ENCODE data around the gene CDH13.

DNA sequence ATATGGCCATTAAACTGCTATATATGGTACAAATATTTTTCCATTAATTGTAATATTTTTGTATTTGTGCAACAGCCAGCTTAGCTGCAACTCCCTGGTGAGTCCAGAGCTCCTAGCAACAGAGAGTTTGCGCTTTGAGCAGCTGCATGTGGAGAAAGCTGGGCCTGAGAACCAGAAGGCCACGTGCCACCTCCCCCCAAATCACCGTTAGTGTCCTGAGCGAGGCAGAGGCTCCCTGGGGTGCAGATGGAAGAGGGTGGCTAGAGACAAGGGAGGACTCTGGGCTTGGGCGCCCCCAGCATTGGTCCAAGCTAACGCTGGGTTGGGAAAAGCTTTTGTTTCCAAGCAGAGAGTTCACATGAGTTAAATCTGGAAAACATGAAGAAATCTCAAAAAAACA, 1222.7 kb downstream of the CDH13 start:
- TF ChIP-seq, protein P1, sequence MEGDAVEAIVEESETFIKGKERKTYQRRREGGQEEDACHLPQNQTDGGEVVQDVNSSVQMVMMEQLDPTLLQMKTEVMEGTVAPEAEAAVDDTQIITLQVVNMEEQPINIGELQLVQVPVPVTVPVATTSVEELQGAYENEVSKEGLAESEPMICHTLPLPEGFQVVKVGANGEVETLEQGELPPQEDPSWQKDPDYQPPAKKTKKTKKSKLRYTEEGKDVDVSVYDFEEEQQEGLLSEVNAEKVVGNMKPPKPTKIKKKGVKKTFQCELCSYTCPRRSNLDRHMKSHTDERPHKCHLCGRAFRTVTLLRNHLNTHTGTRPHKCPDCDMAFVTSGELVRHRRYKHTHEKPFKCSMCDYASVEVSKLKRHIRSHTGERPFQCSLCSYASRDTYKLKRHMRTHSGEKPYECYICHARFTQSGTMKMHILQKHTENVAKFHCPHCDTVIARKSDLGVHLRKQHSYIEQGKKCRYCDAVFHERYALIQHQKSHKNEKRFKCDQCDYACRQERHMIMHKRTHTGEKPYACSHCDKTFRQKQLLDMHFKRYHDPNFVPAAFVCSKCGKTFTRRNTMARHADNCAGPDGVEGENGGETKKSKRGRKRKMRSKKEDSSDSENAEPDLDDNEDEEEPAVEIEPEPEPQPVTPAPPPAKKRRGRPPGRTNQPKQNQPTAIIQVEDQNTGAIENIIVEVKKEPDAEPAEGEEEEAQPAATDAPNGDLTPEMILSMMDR (conservative IDR thresholded peaks at IDR 0.05; ENCODE audit: low read length), result no peak
- no peak for TF ChIP-seq EZH2phosphoT487 (IDR thresholded peaks at IDR 0.05; ENCODE audit: borderline replicate concordance, low read depth, low read length)

Measured in OCI-LY7 (cell line).